Right renal pelvis (tissue), 4 donors: Measurements from ENCODE around the gene PNMA6A. TPM values are rescaled to one million over a fixed set of nuclear protein-coding genes. Genes with fewer than 3 reads are reported as not detected.
"Not testable (repeated sequence)": the region's sequence is repeated elsewhere in the genome, so short reads cannot be mapped to it uniquely, and the experiment has no call there.

Experiments
- DNase-seq, 4 donors: peaks; one replicate each; pipeline ENCODE4 v3.0.0-alpha.2; 2013; ENCODE audit warnings: low read depth in 4 of 4, low spot score in 3 of 4, missing footprints in 1 of 4
- polyA plus RNA-seq, 4 donors: library from polyadenylated mRNA; unstranded; fragments of 120-200 nt; gene quantifications; one replicate each; pipeline ENCODE4 v1.2.1, GENCODE V29; 2013; ENCODE audit not compliant: insufficient read length in 4 of 4

Gene PNMA6A
- polyA plus RNA-seq = 10 to 100 TPM in 1 of 4 donors, 1 to 10 TPM in 3; 7.8 to 17.6 (median 9.3) TPM

GRCh38 chrX:153071909-153072583, at the start of gene PNMA6A:
PNMA6A (plus strand) TSS chrX:153072454; CDS start chrX:153073063, 609 bp downstream.
- DNase-seq = not testable (repeated sequence)

DNA sequence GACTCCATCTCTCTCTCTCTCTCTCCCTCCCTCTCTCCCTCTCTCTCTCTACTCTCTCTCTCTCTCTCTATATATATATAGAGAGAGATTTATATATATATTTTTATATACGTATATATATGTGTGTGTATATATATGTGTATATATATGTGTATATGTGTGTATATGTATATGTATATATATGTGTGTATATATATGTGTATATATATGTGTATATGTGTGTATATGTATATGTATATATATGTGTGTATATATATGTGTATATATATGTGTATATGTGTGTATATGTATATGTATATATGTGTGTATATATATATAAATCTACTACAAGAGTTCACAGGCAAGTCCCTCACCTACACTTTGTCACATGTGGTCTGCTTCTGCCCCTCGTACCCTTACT, 45.8 kb upstream of the PNMA6A start:
- not testable (repeated sequence) for DNase-seq

DNA sequence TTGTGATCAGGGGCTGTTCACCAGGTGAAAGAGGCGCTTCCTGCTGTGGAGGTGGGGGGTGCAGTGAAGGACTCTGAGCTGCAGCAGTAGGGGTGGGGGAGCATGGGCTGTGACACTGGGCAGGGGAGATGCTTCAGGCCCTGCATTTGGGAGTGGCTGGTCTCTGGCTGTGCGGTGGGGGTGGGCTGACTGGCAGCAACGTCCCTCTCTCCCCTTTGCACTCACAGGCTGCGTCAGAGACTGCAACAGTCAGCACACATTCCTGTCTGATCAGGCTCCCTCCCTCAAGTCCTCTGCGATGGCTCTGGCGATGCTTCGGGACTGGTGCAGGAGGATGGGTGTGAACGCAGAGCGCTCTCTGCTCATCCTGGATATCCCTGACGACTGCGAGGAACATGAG, 43.8 kb upstream of the PNMA6A start:
- not testable (repeated sequence) for DNase-seq

GRCh38 chrX:153029162-153029561, 43.1 kb upstream of the PNMA6A start:
- DNase-seq = no peak

- DNase-seq = no peak
Measured at GRCh38 chrX:153029875-153030274, 42.4 kb upstream of the PNMA6A start.

GRCh38 chrX:153030801-153031200, 41.5 kb upstream of the PNMA6A start:
- DNase-seq = no peak

DNA sequence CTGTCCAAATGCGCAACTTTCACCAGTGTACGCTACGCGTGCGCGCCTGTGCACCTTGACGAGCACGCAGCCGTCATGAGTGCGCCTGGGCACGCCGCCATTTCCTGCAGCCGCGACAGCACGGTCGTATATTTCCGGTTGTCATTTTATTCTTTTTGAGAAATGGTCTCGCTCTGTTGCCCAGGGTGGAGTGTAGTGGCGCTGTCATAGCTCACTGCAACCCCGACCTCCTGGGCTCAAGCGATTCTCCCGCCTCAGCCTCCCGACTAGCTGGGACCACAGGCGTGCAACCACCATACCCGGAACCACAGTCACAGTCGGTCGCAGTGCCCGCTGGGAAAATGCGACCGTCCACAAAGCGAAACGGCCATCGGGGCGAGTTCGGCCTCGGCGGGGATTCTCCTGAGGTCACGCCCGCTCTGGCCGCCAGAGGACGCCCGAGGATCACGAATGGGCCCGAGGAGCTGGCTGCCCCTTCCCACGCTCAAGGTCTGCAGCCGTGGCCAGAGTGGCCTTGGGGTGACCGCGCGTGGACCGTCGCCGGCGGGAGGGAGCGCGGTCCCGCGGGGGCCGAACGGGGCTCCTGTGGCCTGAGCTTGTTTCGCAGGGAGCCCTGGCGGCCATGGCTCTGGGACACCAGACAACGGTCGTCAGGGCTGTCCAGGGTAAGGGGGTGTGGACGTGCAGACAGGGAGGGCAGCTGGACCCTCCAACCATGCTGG, 39.7 kb upstream of the PNMA6A start:
- DNase-seq = peak; percentile 20 to 39 (median 35)

DNA sequence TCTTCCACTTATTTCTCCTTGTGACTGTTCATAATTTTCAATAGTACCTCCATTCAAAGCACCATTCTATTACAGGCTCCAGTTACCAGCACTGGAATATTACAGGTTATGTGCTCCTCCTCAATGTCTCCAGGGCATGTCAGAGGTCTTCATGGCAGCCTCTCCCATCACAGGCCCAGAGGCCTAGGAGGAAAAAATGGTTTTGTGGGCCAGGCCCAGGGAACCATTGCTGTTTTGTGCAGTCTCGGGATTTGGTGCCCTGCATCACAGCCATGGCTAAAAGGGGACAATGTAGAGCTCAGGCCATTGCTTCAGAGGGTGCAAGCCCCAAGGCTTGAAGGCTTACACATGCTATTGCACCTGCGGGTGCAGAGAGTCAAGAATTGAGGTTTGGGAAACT, 23.2 kb upstream of the PNMA6A start:
- DNase-seq = no peak

GRCh38 chrX:153052534-153052933, 19.7 kb upstream of the PNMA6A start:
- no peak for DNase-seq

DNA sequence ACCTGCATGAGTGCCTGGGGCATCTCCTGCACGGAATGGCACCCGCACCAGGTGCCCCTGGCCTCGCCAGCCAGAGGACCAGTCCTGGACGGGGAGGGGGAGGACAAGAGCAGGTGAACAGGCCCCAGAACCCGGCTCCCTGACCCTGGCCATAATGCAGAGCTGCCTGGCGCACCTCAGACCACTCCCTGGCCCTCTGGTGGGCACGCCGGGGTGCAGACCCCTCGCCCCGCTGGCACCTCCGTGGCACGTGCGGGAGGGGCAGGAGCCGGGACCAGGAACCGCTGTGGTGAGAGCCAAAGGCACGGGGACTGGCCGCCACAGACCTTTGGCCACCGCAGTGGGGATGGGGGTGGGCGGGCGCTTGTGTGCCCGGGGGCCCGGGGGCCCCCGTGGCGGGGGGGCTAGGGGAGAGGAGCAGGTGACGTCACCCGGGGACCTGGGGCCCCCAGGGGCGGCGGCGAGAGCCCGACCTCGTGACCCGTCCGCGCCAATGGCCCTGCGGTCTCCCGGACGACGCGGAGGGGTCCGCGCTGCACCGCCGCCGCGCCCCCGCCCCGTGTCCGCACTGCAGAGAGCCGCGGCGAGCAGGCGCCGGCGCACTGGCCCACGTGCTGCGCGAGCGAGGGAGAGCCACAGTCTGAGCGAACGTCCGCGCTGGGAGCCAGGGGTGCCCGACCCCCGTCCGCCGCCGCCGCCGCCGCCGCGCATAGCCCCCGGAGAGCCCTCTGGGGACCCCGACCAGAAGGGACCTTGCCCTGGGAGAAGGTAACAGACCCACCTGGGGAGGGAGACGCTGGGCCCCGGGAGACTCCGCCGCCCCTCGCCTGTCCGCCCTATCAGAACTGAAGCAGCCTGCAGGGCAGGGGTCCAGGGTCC, 16.1 kb upstream of the PNMA6A start, which contains the start of gene PNMA3:
TSS of gene PNMA3 (plus strand) at position 600 of the 879 bp plus-strand sequence. CDS start 586 bp downstream, outside the sequence.
- no peak for DNase-seq

- DNase-seq = no peak
Measured at GRCh38 chrX:153057281-153057680, 15.0 kb upstream of the PNMA6A start.

DNA sequence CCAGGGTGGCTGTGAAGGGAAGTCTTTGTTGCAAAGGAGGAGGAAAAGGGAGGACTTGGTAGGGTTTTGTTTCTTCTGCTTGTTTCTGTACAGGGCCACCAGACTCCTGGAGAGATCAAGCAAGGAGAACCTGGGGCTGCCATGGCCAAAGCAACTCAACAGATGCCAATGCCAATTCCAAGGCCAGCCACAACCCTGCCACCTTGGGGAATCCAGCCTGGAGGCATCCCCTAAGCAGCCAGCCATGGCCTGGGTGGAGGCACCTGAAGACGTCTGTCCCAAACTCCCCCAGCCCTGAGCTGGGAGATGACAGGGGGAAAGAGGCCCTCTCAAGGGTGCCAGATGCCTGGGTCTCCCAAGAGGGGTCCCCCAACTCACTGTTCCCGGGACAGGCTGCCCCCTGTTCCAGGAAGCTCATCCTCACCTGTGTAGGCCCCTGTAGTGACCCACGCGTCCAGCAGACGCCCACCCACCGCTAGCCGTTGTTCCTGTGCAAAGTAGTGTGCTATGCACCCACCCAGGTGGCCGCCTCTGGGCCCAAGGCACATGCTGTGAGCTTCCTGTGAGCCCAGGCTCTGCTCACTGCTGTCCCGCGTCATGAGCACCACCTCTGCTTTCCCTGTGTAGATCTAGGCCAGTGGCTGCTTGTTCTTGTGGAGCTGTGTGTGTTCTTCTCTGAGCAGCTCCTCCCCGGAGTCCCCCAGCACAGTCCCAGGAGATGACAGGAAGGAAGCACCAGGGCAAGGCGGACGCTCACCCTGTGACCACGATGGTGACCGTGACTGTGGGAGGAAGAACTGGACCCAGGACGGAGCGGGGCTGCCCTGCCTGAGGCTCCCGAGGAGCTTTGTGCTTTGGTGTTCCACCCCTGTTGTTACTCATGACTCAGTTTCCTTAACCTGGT, 12.8 kb upstream of the PNMA6A start:
- DNase-seq = no peak

- no peak for DNase-seq
Measured at GRCh38 chrX:153060095-153060445, 12.2 kb upstream of the PNMA6A start.

- DNase-seq = no peak
Measured at GRCh38 chrX:153061732-153062131, 10.5 kb upstream of the PNMA6A start.

GRCh38 chrX:153063315-153063714, 8.9 kb upstream of the PNMA6A start:
- no peak for DNase-seq

GRCh38 chrX:153064061-153064460, 8.2 kb upstream of the PNMA6A start:
- no peak for DNase-seq

GRCh38 chrX:153065389-153065788, 6.9 kb upstream of the PNMA6A start:
- no peak for DNase-seq

DNA sequence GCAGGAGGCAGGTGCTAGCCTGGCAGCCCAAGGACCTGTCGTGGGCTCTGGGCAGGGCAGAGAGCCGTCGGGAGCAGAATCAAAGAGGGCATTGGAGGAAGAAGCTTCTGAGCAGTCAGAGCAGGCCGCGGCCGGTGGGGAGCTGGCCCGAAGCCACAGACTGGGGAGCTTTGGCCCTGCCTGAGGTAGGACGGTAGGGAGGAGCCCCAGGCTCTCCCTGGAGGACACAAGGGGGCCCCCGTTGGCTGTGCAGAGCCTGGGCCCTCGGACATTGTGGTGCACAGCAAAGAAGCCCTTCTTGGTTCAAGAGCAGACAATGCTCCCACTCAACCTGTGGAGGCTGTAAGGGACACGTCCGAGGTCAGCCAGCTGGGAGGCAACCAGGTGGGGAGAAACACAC, 5.9 kb upstream of the PNMA6A start:
- DNase-seq = not testable (repeated sequence)

GRCh38 chrX:153073331-153073730, 1.1 kb downstream of the PNMA6A start:
- not testable (repeated sequence) for DNase-seq
